NOMO-1 treated with dmso at 0.1 percent for 144 hours (cell line): ENCODE measurements around the gene ATAD3B.
"Not testable (repeated sequence)": the region's sequence is repeated elsewhere in the genome, so short reads cannot be mapped to it uniquely, and the experiment has no call there.

Experiments used
- DNase-seq: peaks from one replicate; lab custom pipeline; 2025; ENCODE audit not compliant: unreplicated experiment; lab: John Stamatoyannopoulos, UW

ATAD3B gene

DNA sequence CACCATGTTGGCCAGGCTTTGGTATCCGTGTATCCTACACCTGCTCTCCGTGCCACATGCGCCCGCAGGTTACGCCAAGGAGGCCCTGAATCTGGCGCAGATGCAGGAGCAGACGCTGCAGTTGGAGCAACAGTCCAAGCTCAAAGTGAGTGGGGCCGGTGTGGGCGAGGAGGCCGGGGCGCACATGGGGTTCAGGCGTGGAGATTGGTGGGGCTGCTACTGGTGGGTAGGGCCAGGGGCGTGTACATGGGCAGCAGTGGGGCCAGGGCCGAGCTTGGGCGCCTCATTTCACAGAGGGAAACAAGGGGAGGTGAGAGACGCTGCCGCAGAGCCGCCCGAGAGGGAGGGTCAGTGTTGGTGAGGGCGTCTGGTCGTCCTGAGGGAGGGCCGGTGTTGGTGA is 5.6 kb downstream of the ATAD3B start:
- DNase-seq = no peak

- no peak for DNase-seq
Observed at GRCh38 chr1:1479547-1480487, 8.3 kb downstream of the ATAD3B start.

DNA sequence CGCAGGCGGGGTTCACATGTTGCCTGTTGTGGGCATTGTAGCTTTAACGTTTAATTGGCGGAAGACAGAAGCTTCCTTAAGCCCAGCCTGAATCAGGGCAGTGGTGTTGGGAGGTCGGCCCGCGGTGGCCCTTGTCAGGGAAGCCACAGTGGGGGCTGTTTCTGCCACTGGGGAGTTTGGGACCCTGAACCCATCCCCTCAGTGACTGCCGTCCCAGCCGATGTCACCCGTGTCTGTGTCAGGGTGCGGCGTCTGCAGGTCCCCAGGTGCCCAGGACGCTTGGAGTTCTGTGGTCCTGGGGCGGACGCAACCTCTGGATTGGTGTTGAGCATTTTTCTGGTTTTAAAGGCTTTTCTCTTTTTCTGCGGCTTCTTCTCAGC is 8.9 kb downstream of the ATAD3B start:
- DNase-seq = not testable (repeated sequence)

GRCh38 chr1:1481811-1482210 is 10.2 kb downstream of the ATAD3B start:
- not testable (repeated sequence) for DNase-seq

GRCh38 chr1:1482856-1483255 is 11.3 kb downstream of the ATAD3B start:
- no peak for DNase-seq

- no peak for DNase-seq
Observed at GRCh38 chr1:1483714-1484113, 12.1 kb downstream of the ATAD3B start.

- DNase-seq = not testable (repeated sequence)
Observed at GRCh38 chr1:1484976-1485750, 13.6 kb downstream of the ATAD3B start.

DNA sequence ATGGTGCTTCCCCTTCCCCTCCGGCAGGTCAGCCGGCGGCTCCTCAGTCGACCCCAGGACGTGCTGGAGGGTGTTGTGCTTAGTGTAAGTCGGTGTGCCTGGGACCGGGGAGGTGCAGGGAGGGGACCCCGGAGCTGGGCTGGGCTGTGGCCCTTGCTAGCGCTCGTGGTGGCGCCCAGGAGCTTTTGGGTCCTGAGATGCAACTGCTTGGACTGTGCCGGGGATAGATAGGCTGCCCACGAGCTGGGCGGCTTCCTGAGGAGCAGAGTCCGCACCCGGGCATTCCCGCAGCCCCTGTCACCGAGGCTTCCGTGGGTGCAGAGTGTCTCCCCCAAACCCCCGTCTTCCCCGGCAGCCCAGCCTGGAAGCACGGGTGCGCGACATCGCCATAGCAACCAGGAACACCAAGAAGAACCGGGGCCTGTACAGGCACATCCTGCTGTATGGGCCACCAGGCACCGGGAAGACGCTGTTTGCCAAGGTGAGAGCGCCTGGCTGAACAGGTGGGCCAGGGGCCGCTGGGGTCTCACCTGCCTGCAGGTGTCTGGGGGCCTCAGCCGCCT is 14.3 kb downstream of the ATAD3B start:
- not testable (repeated sequence) for DNase-seq

DNA sequence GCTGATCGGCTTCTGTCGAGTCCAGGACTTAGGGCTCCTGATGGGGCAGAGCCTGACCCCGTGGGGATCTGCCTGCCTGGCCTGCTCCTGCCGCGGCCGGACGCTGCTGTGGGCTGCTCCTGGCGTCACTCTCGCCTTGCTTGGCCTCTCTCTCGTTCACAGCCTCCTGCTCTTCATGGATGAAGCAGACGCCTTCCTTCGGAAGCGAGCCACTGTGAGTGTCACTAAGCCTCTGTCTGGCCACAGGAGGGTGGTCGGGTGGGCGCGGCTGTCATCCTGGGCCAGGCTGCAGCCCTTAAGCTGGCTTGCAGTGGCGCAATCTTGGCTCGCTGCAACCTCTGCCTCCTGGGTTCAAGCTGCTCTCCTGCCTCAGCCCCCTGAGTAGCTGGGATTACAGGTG is 16.1 kb downstream of the ATAD3B start:
- DNase-seq = no peak

GRCh38 chr1:1489231-1489630 is 17.7 kb downstream of the ATAD3B start:
- no peak for DNase-seq

DNA sequence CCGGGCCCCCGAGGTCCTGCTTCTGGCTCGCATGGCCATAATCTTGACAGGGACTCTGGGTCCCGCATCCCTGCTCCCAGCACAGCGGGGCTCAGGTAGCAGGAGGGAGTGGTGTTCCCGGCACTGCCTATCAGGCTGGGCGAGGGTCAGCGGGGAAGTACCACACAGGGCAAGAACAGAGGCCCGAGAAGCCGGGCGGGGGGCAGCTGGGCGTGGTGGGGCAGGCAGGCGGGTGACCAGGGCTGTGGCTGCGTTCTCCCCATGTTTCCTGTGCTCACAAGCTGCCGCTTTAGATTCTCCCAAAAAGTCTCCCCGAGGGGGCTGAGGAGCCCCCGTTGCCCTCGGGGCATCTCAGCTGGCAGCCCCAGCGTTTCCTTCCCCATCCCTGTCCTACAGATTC is 18.3 kb downstream of the ATAD3B start:
- no peak for DNase-seq

GRCh38 chr1:1490633-1491230 is 19.2 kb downstream of the ATAD3B start:
- no peak for DNase-seq

DNA sequence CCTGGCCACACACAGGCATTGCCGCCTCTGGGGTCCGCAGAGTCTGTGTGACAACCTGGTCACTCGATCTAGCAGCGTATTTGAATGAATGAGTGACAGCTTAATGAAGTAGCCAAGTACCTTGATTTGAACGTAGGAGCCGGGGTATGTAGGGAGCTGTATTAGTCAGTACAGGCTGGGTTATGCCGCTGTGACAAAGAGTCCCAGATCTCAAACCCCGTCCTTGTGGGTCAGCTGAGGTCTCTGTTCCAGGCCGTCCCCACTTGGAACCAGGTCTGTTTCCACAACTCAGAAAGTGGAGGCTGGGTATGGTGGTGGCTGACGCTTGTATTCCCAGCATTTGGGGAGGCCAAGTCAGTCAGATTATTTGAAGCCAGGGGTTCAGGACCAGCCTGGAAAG is 20.0 kb downstream of the ATAD3B start:
- DNase-seq = no peak

DNA sequence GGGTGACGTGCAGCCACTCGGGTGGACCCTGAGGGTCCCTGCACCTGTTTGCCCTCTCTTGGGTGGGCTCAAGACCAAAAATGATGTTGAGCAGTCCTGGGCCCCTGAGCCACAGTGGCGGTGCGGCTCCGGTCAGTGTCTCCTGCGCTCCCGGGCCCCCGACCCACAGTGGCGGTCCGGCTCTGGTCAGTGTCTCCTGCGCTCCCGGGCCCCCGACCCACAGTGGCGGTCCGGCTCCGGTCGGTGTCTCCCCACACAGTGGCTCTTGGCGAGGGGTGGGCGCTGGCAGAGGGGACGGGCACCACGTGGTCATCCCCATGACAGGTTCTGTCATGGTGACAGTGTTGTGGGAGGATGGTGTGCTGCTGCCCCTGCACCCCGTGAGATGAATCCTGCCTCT is 22.7 kb downstream of the ATAD3B start:
- DNase-seq = not testable (repeated sequence)

GRCh38 chr1:1495461-1495975 is 24.0 kb downstream of the ATAD3B start:
- DNase-seq = not testable (repeated sequence)

- DNase-seq = peak; percentile 33
Observed at GRCh38 chr1:1504777-1505365, 33.3 kb downstream of the ATAD3B start.

GRCh38 chr1:1505366-1505798 is 33.8 kb downstream of the ATAD3B start:
- DNase-seq = peak; percentile 6

DNA sequence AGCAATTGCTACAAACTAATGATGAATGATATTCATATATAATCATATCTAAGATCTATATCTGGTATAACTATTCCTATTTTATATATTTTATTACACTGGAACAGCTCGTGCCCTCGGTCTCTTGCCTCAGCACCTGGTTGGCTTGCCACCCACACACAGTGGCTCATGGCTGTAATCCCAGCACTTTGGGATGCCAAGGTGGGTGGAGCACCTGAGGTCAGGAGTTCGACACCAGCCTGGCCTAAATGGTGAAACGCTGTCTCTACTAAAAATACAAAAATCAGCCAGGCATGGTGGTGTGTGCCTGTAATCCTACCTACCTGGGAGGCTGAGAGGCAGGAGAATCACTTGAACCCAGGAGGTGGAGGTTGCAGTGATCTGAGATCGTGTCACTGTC is 34.2 kb downstream of the ATAD3B start:
- not testable (repeated sequence) for DNase-seq

DNA sequence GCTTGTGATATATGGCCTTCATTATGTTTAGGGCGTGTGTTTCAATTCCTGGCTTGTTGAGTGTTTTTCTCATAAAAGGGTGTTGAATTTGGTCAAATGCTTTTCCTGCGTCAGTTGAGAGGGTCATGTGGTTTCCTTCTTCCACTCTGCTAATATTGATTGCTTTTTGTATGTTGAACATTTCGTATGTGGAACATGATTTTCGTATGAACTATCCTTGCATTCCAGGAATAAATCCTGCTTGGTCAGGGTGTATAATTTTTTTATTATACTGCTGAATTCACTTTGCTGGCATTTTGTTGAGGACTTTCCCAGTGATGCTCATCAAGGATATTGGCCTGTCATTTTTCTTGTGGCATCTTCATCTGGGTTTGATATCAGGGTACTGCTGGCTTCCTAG is 35.7 kb downstream of the ATAD3B start:
- no peak for DNase-seq

DNA sequence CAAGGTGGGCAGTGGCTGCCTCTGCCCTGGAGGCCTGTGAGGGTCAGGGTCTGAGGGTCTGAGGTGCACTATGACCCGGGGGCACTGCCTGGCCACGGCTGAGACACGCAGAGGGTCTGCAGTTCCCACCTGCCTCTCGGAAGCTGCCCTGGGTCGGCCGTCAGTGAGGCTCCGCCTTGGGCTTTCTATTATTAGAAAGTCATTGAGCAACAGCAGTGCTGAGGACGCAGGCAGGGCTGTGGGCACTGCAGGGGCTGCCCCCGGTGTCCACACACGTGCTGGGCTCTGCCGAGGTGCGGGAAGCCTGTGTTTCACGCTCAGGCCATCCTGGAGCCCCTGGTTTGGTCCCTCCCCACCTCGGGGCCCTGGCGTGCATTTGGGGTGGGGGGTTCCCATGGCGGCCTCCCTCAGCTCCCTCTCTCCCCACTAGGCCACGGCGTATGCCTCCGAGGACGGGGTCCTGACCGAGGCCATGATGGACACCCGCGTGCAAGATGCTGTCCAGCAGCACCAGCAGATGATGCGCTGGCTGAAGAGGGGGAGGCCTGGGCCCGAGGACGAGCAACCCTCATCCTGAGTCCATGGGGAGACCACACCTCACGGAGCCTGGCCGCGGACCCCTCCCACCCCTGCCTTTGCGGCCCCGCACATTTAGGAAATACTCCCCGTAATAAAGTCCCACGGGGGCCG is 37.4 kb downstream of the ATAD3B start:
- DNase-seq = not testable (repeated sequence)
